ENCODE measurements around the gene CDKAL1.
"Not testable (repeated sequence)": the region's sequence is repeated elsewhere in the genome, so short reads cannot be mapped to it uniquely, and the experiment has no call there.

CDKAL1 gene

GRCh38 chr6:20708367-20709124 is 174.3 kb downstream of the CDKAL1 start:
- no peak for DNase-seq (ENCODE audit: low spot score)

- no peak for DNase-seq (ENCODE audit: low spot score)
Observed at GRCh38 chr6:20709451-20709850, 175.2 kb downstream of the CDKAL1 start.

- no peak for DNase-seq (ENCODE audit: low spot score)
Observed at GRCh38 chr6:20710341-20710740, 176.1 kb downstream of the CDKAL1 start.

- no peak for DNase-seq (ENCODE audit: low spot score)
Observed at GRCh38 chr6:20711518-20711917, 177.3 kb downstream of the CDKAL1 start.

- DNase-seq (ENCODE audit: low spot score) = no peak
Observed at GRCh38 chr6:20712011-20712410, 177.8 kb downstream of the CDKAL1 start.

GRCh38 chr6:20715135-20715806 is 181.0 kb downstream of the CDKAL1 start:
- DNase-seq (ENCODE audit: low spot score) = no peak

- no peak for DNase-seq (ENCODE audit: low spot score)
Observed at GRCh38 chr6:20716865-20717264, 182.6 kb downstream of the CDKAL1 start.

GRCh38 chr6:20717743-20718142 is 183.5 kb downstream of the CDKAL1 start:
- no peak for DNase-seq (ENCODE audit: low spot score)

- no peak for DNase-seq (ENCODE audit: low spot score)
Observed at GRCh38 chr6:20718705-20719653, 184.7 kb downstream of the CDKAL1 start.

- no peak for DNase-seq (ENCODE audit: low spot score)
Observed at GRCh38 chr6:20719980-20720379, 185.7 kb downstream of the CDKAL1 start.

- DNase-seq (ENCODE audit: low spot score) = not testable (repeated sequence)
Observed at GRCh38 chr6:20721121-20721520, 186.9 kb downstream of the CDKAL1 start.

GRCh38 chr6:20722455-20722854 is 188.2 kb downstream of the CDKAL1 start:
- no peak for DNase-seq (ENCODE audit: low spot score)

GRCh38 chr6:20723236-20723635 is 189.0 kb downstream of the CDKAL1 start:
- no peak for DNase-seq (ENCODE audit: low spot score)

- DNase-seq (ENCODE audit: low spot score) = no peak
Observed at GRCh38 chr6:20724443-20725190, 190.4 kb downstream of the CDKAL1 start.

GRCh38 chr6:20725235-20725634 is 191.0 kb downstream of the CDKAL1 start:
- not testable (repeated sequence) for DNase-seq (ENCODE audit: low spot score)

- DNase-seq (ENCODE audit: low spot score) = no peak
Observed at GRCh38 chr6:20729086-20729485, 194.8 kb downstream of the CDKAL1 start.

GRCh38 chr6:20732362-20732761 is 198.1 kb downstream of the CDKAL1 start:
- not testable (repeated sequence) for DNase-seq (ENCODE audit: low spot score)

- no peak for DNase-seq (ENCODE audit: low spot score)
Observed at GRCh38 chr6:20732896-20733295, 198.6 kb downstream of the CDKAL1 start.

- no peak for DNase-seq (ENCODE audit: low spot score)
Observed at GRCh38 chr6:20737912-20738311, 203.7 kb downstream of the CDKAL1 start.

- DNase-seq (ENCODE audit: low spot score) = no peak
Observed at GRCh38 chr6:20740088-20740487, 205.8 kb downstream of the CDKAL1 start.

- no peak for DNase-seq (ENCODE audit: low spot score)
Observed at GRCh38 chr6:20740727-20741126, 206.5 kb downstream of the CDKAL1 start.

GRCh38 chr6:20741490-20741889 is 207.2 kb downstream of the CDKAL1 start:
- DNase-seq (ENCODE audit: low spot score) = no peak
